Adipocyte (in vitro differentiated cells): ENCODE measurements around the gene CALU.

ENCODE experiments used
- DNase-seq: peaks from one replicate; pipeline ENCODE4 v3.0.0-alpha.2; 2015; ENCODE audit warnings: low read depth
- H3K27me3 ChIP-seq: replicated peaks from 2 replicates; pipeline ENCODE4 v1.7.0; 2013; ENCODE audit warnings: mild to moderate bottlenecking, low read length, moderate library complexity; ENCODE audit not compliant: control insufficient read depth, insufficient read depth
- H3K36me3 ChIP-seq: 2 replicates; pipeline ENCODE4 v1.7.0; 2013; ENCODE audit warnings: low read length, mild to moderate bottlenecking, moderate library complexity; ENCODE audit not compliant: control insufficient read depth, insufficient read depth, severe bottlenecking
- H3K4me1 ChIP-seq: 2 replicates; pipeline ENCODE4 v1.7.0; 2013; ENCODE audit warnings: mild to moderate bottlenecking, low read length, moderate library complexity; ENCODE audit not compliant: control insufficient read depth, insufficient read depth
- H3K4me3 ChIP-seq: 2 replicates; pipeline ENCODE4 v1.7.0; 2013; ENCODE audit warnings: mild to moderate bottlenecking, low read length, moderate library complexity
- H3K9ac ChIP-seq: 2 replicates; pipeline ENCODE4 v1.7.0; 2013; ENCODE audit warnings: mild to moderate bottlenecking, low read length, moderate library complexity
- H3K9me3 ChIP-seq: 2 replicates; pipeline ENCODE4 v1.7.0; 2013; ENCODE audit warnings: mild to moderate bottlenecking, low read length, moderate library complexity; ENCODE audit not compliant: control insufficient read depth

CALU gene

DNA sequence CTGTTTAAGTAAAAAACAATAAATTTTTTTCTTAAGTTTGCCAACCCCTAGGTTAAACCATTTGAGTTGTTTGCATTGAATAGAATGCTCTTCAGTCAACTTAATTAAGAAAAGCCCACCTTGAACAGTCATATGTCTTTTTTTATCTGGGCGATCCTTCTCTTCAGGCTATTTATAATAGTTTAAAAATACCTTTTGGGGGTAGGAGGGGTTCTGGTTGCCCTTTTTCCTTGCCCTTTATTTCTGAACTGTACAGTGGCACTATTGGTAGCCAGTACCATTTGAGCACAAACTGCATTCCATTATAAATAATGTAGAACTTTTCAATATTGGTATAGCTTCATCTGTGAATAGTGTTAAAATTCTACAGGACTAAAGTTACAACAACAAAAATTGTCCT is 13.1 kb downstream of the CALU start:
- Histone ChIP-seq H3K9ac (no peak overlapping the region), H3K36me3 (peaks cover 80% of the 10 kb centered on the region), H3K4me3 (no peak overlapping the region), H3K27me3 (no peaks in the 10 kb centered on the region), H3K4me1 (peaks cover 42% of the 10 kb centered on the region), H3K9me3 (no peaks in the 10 kb centered on the region)
- no peak for DNase-seq

DNA sequence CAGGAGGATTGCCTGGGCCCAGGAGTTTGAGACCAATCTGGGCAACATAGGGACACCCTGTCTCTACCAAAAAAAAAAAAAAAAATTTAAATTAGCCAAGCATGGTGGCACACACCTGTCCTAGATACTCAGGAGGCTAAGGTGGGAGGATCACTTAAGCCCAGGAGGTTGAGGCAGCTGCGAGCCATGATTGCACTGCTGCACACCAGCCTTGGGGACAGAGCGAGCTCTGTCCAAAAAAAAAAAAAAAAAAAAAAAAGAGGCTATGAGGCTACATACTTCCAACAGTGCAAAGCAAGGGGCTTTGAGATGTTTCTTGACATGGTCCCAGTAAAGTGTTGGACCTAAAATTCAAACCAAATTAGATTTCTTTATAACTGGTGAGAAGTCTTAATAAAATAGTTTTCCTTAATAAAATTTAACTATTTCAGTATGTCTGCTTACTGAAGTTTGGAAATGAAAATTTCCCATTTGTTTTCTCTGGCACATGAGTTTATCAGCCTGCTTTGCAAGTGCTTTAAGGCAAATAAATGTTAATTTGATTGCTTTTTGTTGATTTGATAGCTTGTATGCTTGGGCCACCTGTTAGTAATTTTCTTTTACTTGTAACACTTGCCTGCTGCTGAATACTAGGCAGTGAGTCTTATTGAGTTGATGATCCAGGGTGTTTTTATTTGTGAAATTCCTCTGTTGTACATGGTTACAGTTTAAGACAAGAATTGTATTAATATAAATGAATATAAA is 16.1 kb downstream of the CALU start:
- Histone ChIP-seq H3K27me3 (no peaks in the 10 kb centered on the region), H3K36me3 (peaks cover 80% of the 10 kb centered on the region), H3K4me3 (peak overlapping the region; percentile 57), H3K9ac (peak overlapping the region; percentile 44), H3K4me1 (peaks cover 30% of the 10 kb centered on the region), H3K9me3 (no peaks in the 10 kb centered on the region)
- DNase-seq, result no peak

DNA sequence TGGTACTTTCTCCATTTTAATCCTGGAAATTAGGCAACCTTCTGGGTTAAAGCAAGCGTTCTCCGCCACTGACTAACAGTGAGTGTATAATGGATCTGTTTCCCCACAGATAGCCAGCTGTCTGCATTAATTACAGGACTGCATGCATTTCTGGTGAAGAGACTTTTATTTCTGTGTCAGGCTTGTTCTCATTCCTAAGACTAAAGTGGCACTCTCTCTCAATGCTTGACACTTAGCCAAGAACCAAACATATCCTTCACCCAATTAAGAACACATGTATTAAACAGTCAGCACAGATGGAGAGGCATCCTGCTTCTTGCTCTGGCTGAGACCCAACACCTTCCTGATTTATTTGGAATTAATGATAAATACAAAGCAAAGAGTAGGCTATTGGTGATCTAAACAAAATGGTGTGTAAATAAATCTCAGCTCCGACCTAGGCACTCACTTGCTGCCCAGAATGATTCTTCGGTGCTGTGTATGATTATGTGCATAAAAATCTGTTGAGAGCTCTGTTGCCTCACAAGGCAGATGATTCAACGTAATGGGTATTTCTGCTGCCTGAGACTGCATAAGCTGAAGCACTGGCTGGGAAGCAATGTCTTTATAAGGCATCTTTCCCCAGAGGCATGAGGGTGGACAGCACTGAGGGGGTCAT is 16.8 kb downstream of the CALU start:
- peak; percentile 95 for DNase-seq
- H3K36me3 ChIP-seq, result peaks cover 81% of the 10 kb centered on the region

DNA sequence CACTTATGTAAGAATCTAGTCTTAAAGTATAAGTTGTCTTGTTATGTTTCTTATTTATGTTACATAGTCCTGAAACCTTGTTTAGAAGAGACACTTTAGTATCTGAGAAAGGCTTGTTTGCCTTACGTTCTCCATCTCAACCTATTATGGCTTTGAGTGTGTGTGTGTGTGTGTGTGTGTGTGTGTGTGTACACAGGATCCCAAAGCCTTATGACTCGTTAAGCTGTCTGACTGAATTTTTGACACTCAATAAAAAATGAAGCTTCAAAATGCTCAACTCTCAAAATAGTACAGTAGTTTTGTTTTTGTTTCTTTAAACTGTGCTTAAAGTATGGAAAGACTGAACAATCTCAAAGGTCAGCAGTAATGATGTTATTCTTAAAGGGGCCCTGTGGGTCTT is 18.0 kb downstream of the CALU start:
- no peak for DNase-seq
- H3K9ac ChIP-seq, result peak overlapping the region; percentile 76
- peaks cover 81% of the 10 kb centered on the region for H3K36me3 ChIP-seq
- H3K9me3 ChIP-seq, result no peaks in the 10 kb centered on the region
- no peaks in the 10 kb centered on the region for H3K27me3 ChIP-seq
- no peak overlapping the region for H3K4me3 ChIP-seq
- H3K4me1 ChIP-seq, result peaks cover 30% of the 10 kb centered on the region

More for the DNA sequence above, 16.8 kb downstream of the CALU start:
- Histone ChIP-seq H3K4me1 (peaks cover 30% of the 10 kb centered on the region), H3K4me3 (peak overlapping the region; percentile 59), H3K9ac (peak overlapping the region; percentile 76), H3K27me3 (no peaks in the 10 kb centered on the region), H3K9me3 (no peaks in the 10 kb centered on the region)

DNA sequence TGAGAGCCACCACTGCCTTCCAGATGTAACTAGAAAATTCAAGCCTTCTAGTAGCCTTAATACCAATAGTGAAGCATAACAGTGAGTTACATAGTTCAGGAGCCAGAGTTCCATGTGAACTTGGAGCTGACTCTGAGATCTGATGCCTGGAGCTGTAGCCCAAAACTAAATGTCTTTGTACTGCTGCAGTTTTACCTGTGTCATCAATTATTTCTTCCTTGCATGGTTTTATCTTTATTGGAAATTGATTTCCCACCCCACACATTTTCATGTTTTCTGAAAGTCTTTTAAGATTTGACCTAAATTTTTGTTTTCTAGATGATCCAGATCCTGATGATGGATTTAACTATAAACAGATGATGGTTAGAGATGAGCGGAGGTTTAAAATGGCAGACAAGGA is 19.4 kb downstream of the CALU start:
- Histone ChIP-seq H3K27me3 (no peaks in the 10 kb centered on the region), H3K9me3 (no peaks in the 10 kb centered on the region), H3K4me3 (no peak overlapping the region), H3K4me1 (peaks cover 30% of the 10 kb centered on the region), H3K9ac (no peak overlapping the region), H3K36me3 (peaks cover 76% of the 10 kb centered on the region)
- DNase-seq, result no peak

DNA sequence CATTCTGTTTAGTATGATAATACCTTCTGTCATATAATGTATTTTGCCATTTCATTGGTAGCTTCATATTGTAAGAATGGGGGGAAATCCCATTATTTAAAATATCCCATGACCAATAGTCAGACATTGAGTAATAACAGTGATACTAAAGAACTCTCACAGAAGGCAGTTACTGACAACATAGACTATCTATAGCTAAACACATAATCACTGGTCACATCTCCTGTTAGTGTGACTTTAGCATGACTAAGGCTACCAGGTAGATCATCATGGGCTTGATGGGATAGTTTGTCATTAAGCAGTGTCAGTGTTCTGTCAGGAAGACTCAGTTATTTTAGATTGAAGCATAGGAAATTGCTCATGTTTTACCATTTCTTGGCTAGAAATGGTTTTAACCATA is 20.1 kb downstream of the CALU start:
- Histone ChIP-seq H3K27me3 (no peaks in the 10 kb centered on the region), H3K4me3 (no peak overlapping the region), H3K9ac (no peak overlapping the region), H3K36me3 (peaks cover 76% of the 10 kb centered on the region), H3K9me3 (no peaks in the 10 kb centered on the region), H3K4me1 (peaks cover 30% of the 10 kb centered on the region)
- no peak for DNase-seq

DNA sequence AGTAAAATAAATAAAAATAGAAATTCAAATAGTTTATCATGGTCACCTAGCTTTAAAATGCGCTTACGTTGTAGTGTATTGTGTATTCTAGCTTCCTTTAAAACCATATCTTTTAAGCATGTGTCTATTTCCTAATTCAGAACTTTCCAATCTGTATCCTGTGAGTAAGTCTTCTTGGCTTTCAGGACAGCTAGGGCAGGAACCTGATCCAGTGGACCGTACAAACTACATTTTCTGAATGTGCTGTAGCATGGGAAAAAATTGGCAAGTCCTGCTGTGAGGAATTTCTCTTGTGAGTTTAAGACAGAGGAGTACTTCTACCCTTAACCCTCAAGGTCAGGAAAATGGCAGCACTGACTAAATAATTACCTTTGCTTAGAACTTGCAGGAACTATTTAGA is 24.4 kb downstream of the CALU start:
- DNase-seq, result no peak
- no peak overlapping the region for H3K9ac ChIP-seq
- H3K4me3 ChIP-seq, result no peak overlapping the region
- no peaks in the 10 kb centered on the region for H3K4me1 ChIP-seq
- H3K36me3 ChIP-seq, result peaks cover 91% of the 10 kb centered on the region
- H3K9me3 ChIP-seq, result no peaks in the 10 kb centered on the region
- no peaks in the 10 kb centered on the region for H3K27me3 ChIP-seq

DNA sequence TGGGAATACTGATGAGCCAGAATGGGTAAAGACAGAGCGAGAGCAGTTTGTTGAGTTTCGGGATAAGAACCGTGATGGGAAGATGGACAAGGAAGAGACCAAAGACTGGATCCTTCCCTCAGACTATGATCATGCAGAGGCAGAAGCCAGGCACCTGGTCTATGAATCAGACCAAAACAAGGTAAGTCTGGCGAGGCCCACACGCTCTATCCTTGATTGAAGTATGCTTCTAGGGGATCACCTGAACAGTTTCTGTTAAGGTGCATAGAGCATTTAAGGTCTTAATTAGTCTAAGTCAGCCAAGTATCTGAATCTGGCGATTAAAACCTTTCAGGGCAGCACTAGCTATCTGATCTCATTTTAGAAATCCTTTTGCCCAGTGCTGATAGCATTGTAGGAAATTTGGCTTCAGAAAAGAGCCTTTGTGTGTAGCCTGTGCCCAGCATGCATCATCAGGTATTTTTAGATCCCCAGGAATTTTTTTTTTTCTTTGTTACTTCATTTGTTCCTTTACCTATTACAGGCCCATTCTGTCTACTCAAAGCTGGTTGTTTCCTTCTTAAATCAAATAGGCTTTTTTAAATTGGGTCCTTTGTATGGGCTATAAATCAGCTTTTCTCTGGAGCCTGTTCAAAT is 28.4 kb downstream of the CALU start:
- Histone ChIP-seq H3K9ac (no peak overlapping the region), H3K4me1 (no peaks in the 10 kb centered on the region), H3K4me3 (no peak overlapping the region), H3K9me3 (no peaks in the 10 kb centered on the region), H3K36me3 (peaks cover 91% of the 10 kb centered on the region), H3K27me3 (no peaks in the 10 kb centered on the region)
- no peak for DNase-seq

DNA sequence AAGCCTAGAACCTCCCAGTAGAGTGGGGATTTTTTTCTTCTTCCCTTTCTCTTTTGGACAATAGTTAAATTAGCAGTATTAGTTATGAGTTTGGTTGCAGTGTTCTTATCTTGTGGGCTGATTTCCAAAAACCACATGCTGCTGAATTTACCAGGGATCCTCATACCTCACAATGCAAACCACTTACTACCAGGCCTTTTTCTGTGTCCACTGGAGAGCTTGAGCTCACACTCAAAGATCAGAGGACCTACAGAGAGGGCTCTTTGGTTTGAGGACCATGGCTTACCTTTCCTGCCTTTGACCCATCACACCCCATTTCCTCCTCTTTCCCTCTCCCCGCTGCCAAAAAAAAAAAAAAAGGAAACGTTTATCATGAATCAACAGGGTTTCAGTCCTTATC is 31.1 kb downstream of the CALU start:
- Histone ChIP-seq H3K27me3 (no peaks in the 10 kb centered on the region), H3K36me3 (peaks cover 91% of the 10 kb centered on the region)
- no peak for DNase-seq

DNA sequence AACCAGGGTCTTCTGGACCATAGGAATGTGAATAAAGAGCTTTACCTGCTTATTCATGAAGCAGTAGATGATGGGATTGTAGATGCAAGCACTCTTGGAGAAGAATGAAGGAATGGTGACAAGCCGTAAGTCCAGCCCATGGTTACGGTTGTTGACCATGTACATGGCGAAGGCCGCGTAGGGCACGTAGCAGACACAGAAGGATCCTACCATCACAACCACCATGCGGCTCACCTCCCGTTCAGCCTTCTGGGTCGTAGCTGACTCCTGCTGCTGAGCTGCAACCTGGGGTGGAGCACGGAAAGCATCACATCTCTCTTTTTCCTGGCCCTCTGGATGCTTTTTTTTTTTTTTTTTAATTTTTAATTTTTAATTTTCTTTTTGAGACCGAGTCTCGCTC is 34.4 kb downstream of the CALU start:
- H3K4me1 ChIP-seq, result no peaks in the 10 kb centered on the region
- peaks cover 61% of the 10 kb centered on the region for H3K36me3 ChIP-seq
- H3K9ac ChIP-seq, result no peak overlapping the region
- no peak overlapping the region for H3K4me3 ChIP-seq
- no peaks in the 10 kb centered on the region for H3K27me3 ChIP-seq
- peaks cover 11% of the 10 kb centered on the region for H3K9me3 ChIP-seq
- no peak for DNase-seq

More for the DNA sequence above, 31.1 kb downstream of the CALU start:
- Histone ChIP-seq H3K9me3 (no peaks in the 10 kb centered on the region), H3K4me1 (no peaks in the 10 kb centered on the region), H3K9ac (no peak overlapping the region), H3K4me3 (no peak overlapping the region)

DNA sequence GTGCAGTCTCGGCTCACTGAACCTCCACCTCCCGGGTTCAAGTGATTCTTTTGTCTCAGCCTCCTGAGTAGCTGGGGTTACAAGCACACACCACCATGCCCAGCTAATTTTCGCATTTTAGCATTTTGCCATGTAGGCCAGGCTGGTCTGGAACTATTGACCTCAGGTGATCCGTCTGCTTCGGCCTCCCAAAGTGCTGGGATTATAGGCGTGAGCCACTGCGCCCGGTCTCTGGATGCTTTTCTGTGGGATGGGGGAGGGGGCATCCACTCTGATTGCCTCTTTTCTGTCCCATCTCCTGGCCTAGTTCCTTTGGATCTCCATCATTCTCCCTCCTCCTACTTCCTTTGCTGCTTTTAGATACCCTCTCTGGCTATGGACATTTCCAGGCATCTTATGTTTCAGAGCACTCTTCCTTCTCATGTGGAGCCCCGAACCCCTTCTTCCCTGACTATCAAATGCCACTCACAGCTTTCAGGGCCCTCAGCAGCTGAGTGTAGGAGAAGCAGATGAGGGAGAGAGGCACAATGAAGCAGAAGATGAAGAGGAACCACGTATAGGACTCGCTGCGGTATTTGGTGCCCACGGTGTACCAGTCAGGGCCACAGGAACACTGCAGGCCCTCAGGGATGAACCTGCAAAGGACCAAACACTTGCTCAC is 35.0 kb downstream of the CALU start:
- Histone ChIP-seq H3K9ac (no peak overlapping the region), H3K36me3 (peaks cover 56% of the 10 kb centered on the region), H3K4me3 (no peak overlapping the region), H3K9me3 (peaks cover 12% of the 10 kb centered on the region), H3K4me1 (no peaks in the 10 kb centered on the region), H3K27me3 (no peaks in the 10 kb centered on the region)
- no peak for DNase-seq
